Smooth muscle cell of bladder (primary cell): ENCODE data around the gene GDPGP1. TPM values are rescaled to one million over a fixed set of nuclear protein-coding genes. Genes with fewer than 3 reads are reported as not detected.

Experiments
- total RNA-seq: library from RNA; depleted of rRNA; stranded (reverse); fragments of >200 nt; gene quantifications from 2 replicates; pipeline ENCODE4 v1.2.3, GENCODE V29; 2014

GDPGP1 gene
- total RNA-seq: 7.2 and 8.5 TPM in 2 replicates

GRCh38 chr15:90234096-90234988 is at the start of gene GDPGP1:
TSS of gene GDPGP1 (plus strand) at chr15:90234209. CDS start at chr15:90240909, 6,700 bp downstream.

DNA sequence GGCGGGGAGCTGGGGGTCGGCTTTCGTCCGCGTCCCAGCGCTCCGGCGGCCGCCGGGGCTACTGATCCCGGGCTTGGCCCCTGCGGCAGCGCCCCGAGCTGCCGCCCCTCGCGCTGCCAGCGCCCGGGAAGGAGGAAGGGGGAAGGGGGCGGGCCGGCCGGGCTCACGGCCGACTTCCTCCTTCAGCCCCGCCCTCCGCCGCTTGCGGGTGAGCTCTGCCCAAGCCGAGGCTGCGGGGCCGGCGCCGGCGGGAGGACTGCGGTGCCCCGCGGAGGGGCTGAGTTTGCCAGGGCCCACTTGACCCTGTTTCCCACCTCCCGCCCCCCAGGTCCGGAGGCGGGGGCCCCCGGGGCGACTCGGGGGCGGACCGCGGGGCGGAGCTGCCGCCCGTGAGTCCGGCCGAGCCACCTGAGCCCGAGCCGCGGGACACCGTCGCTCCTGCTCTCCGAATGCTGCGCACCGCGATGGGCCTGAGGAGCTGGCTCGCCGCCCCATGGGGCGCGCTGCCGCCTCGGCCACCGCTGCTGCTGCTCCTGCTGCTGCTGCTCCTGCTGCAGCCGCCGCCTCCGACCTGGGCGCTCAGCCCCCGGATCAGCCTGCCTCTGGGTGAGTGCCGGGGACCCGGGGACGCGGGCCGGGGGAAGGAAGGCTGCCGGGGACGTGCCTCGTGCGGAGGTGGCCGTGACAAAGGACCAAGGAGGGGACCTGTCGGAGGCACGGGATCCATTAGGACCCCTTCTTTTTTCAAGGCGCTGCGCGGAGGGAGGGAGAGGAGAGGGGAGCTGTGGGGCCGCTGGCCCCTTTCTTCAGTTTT is 32.7 kb upstream of the GDPGP1 start, which contains the start of gene SEMA4B:
TSS of gene SEMA4B (plus strand) at position 201 of the 814 bp plus-strand sequence. CDS start at position 450, 249 bp downstream.

DNA sequence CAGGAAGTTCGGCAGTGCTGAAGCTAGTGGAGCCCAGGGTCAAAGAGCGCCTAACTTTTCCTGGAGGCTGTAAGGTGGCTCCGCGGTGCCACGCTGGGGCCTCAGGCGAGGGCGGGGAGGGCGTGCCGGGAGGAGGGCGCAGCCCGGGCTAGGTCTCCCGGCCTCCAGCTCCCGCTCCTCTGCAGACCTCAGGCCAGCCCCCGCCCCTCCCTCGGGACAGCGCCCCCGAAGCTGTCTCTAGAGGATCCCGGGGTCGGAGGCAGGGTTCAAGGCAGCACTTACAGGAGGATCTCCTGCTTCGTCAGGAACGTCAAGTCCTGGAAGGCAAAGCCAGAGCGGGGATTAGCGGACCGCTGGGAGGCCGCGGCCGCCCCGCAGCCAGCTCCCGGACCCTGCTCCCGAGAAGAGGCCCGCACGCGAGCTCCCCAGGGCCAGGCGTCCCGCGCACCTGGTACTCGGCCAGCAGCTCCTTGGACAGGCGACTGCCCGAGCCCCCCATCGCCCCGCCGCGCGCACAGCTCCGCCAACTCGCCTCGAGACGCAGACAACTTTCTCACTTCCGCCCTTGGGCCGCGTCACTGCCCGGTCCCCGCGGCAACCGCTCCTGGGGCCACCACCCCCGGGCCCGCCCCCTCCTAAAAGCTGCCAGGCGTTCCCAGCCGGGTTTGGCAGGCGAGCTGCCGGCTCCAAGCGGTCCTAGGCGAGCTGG is 468 bp upstream of the GDPGP1 start, which contains the start of gene CIB1:
TSS of gene CIB1 (minus strand) at position 555 of the 709 bp plus-strand sequence. CDS start at position 499, 56 bp downstream.

GRCh38 chr15:90249203-90249863 is 15.3 kb downstream of the GDPGP1 start, which contains the start of gene TTLL13:
TSS of gene TTLL13 (plus strand) at chr15:90249556. CDS start at chr15:90250631, 1,075 bp downstream.

DNA sequence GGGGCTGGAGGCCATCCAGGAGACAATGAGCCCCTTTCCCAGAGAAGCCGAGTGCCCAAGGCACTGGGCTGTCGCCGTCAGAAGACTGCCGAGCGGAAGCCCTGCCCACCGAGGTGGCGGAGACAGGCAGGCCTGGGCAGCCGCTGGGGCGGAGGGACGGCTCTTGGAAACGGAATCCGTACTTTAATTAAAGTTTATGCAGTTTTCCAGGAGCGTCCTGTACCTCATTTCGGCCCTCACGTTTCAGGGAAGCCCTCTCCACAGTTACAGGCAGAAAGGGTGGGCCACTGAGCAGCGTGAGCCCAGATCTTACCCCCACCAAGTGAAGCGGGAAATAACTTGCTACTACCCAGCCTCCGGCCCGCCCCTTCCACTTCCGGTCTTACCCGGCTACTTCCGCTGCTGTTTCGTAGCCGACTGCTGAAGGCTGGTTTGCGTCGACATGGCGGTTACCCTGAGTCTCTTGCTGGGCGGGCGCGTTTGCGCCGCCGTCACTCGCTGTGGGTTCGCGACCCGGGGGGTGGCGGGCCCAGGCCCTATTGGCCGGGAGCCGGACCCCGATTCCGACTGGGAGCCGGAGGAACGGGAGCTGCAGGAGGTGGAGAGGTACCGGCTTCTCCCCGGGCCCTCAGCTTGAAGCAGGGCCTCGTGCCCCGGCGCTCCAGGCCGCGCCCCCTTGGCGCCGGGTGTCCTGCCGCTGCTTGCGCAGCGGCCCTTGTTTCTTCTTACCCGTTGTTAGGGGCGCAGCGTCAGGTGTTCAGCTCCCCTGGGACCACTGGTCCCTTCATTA is 31.5 kb downstream of the GDPGP1 start, which contains the start of gene NGRN:
TSS of gene NGRN (plus strand) at position 402 of the 790 bp plus-strand sequence. CDS start at position 443, 41 bp downstream.

Other genes with a start within 250 kb of the GDPGP1 start
- gene ZNF710, start 232.9 kb upstream of the GDPGP1 start, total RNA-seq: 5.7 and 6.2 TPM in 2 replicates
- gene IDH2, start 131.7 kb upstream of the GDPGP1 start, total RNA-seq: 71.6 and 75.5 TPM in 2 replicates
- gene SEMA4B, start 32.9 kb upstream of the GDPGP1 start, total RNA-seq: 28.3 and 29.1 TPM in 2 replicates
- gene CIB1, start 268 bp upstream of the GDPGP1 start, total RNA-seq: 41.2 and 46.6 TPM in 2 replicates
- gene TTLL13, start 15.3 kb downstream of the GDPGP1 start, total RNA-seq: 0.09 and 0.14 TPM in 2 replicates
- 67.6 and 87.6 TPM in 2 replicates for gene NGRN, start 31.5 kb downstream of the GDPGP1 start, total RNA-seq
- 0.57 and 1.1 TPM in 2 replicates for gene ZNF774, start 118.1 kb downstream of the GDPGP1 start, total RNA-seq
- gene IQGAP1, start 154.0 kb downstream of the GDPGP1 start, total RNA-seq: 149 and 183 TPM in 2 replicates